Measurements from ENCODE around the gene MUC16.

MUC16 gene

DNA sequence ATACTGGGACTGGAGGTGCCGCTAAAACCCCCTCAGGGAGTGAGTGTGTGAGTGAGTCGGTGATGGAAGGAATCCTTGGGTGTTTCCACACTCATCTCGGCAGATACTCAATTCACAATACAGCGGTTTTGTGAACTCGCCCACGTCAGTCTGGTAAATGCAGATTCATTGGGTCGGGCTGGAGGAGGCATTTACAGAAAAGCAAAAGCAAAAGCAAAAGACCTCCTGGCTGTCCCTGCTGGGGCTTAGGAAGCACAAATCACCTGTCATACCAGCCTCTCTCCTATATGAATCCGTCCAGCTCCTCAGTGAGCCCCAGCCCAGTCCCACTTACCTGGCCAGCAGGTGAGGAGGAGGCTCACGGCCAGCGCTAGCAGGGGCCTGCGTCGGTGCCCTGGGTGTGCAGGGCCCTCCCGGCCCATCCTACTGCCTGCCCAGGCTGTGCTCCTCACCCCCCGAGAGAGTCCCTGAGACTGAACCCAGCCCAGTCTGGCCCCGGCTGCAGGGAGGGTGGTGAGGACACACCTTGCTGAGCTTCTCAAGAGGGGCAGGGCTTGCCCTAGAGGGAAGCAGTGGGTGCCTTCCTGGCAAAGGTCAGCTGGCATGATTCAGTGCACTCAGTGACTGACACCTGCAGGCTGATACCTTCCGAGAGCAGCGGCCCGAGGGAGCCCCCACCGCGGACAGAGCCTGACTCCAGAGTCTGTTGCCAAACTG, at the start of gene MUC16:
Gene MUC16 (minus strand): TSS at position 475 of the 717 bp plus-strand sequence.
- ChIA-PET CTCF (interaction anchor here (0.5 to 0.6 kb wide), 2 partner anchors 127 to 187 kb away, joined by 3 read pairs; no protein-coding TSS in a partner anchor), POLR2A (no interaction called here)
- Histone ChIP-seq H3K9me3 (ENCODE audit: control insufficient read depth, insufficient read depth, low read depth, low read length) (no peaks in the 10 kb centered on the region), H3K4me3 (ENCODE audit: low read depth, low read length) (no peak within 1 kb of the TSS), H3K27ac (ENCODE audit: extremely low read depth, low read depth, low read length) (no peak within 1 kb of the TSS), H3K4me1 (ENCODE audit: control insufficient read depth, insufficient read depth, low read length) (no peaks in the 10 kb centered on the region), H3K36me3 (ENCODE audit: control insufficient read depth in 2 of 2, insufficient read depth in 1 of 2, low read length in 2 of 2) (no peaks in the 10 kb centered on the region)
- TF ChIP-seq, protein P1, sequence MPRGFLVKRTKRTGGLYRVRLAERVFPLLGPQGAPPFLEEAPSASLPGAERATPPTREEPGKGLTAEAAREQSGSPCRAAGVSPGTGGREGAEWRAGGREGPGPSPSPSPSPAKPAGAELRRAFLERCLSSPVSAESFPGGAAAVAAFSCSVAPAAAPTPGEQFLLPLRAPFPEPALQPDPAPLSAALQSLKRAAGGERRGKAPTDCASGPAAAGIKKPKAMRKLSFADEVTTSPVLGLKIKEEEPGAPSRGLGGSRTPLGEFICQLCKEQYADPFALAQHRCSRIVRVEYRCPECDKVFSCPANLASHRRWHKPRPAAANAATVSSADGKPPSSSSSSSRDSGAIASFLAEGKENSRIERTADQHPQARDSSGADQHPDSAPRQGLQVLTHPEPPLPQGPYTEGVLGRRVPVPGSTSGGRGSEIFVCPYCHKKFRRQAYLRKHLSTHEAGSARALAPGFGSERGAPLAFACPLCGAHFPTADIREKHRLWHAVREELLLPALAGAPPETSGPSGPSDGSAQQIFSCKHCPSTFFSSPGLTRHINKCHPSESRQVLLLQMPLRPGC (tag by site-specific recombination; IDR thresholded peaks at IDR 0.05): no peak
- TF ChIP-seq, protein P2, sequence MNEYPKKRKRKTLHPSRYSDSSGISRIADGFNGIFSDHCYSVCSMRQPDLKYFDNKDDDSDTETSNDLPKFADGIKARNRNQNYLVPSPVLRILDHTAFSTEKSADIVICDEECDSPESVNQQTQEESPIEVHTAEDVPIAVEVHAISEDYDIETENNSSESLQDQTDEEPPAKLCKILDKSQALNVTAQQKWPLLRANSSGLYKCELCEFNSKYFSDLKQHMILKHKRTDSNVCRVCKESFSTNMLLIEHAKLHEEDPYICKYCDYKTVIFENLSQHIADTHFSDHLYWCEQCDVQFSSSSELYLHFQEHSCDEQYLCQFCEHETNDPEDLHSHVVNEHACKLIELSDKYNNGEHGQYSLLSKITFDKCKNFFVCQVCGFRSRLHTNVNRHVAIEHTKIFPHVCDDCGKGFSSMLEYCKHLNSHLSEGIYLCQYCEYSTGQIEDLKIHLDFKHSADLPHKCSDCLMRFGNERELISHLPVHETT (tag by site-specific recombination; IDR thresholded peaks at IDR 0.05): no peak
- TF ChIP-seq MEIS1 (CRISPR knock-in tag; IDR thresholded peaks at IDR 0.05; ENCODE audit: borderline replicate concordance): no peak
- TF ChIP-seq, protein P3, sequence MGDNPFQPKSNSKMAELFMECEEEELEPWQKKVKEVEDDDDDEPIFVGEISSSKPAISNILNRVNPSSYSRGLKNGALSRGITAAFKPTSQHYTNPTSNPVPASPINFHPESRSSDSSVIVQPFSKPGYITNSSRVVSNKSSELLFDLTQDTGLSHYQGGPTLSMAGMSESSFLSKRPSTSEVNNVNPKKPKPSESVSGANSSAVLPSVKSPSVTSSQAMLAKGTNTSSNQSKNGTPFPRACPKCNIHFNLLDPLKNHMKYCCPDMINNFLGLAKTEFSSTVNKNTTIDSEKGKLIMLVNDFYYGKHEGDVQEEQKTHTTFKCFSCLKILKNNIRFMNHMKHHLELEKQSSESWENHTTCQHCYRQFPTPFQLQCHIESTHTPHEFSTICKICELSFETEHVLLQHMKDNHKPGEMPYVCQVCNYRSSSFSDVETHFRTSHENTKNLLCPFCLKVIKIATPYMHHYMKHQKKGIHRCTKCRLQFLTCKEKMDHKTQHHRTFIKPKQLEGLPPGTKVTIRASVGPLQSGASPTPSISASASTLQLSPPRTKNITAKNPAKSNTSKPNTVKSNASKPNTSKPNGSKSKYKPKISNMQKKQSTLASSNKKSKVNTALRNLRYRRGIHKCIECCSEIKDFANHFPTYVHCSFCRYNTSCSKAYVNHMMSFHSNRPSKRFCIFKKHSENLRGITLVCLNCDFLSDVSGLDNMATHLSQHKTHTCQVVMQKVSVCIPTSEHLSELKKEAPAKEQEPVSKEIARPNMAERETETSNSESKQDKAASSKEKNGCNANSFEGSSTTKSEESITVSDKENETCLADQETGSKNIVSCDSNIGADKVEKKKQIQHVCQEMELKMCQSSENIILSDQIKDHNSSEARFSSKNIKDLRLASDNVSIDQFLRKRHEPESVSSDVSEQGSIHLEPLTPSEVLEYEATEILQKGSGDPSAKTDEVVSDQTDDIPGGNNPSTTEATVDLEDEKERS (tag by site-specific recombination; IDR thresholded peaks at IDR 0.05): no peak
- no peak for TF ChIP-seq ZNF211 (tag by site-specific recombination; IDR thresholded peaks at IDR 0.05; ENCODE audit: low read depth)
- TF ChIP-seq, protein P4, sequence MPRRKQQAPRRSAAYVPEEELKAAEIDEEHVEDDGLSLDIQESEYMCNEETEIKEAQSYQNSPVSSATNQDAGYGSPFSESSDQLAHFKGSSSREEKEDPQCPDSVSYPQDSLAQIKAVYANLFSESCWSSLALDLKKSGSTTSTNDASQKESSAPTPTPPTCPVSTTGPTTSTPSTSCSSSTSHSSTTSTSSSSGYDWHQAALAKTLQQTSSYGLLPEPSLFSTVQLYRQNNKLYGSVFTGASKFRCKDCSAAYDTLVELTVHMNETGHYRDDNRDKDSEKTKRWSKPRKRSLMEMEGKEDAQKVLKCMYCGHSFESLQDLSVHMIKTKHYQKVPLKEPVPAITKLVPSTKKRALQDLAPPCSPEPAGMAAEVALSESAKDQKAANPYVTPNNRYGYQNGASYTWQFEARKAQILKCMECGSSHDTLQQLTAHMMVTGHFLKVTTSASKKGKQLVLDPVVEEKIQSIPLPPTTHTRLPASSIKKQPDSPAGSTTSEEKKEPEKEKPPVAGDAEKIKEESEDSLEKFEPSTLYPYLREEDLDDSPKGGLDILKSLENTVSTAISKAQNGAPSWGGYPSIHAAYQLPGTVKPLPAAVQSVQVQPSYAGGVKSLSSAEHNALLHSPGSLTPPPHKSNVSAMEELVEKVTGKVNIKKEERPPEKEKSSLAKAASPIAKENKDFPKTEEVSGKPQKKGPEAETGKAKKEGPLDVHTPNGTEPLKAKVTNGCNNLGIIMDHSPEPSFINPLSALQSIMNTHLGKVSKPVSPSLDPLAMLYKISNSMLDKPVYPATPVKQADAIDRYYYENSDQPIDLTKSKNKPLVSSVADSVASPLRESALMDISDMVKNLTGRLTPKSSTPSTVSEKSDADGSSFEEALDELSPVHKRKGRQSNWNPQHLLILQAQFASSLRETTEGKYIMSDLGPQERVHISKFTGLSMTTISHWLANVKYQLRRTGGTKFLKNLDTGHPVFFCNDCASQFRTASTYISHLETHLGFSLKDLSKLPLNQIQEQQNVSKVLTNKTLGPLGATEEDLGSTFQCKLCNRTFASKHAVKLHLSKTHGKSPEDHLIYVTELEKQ (tag by site-specific recombination; IDR thresholded peaks at IDR 0.05; ENCODE audit: borderline replicate concordance): no peak
- TF ChIP-seq ZNF555 (tag by site-specific recombination; conservative IDR thresholded peaks at IDR 0.05): no peak
- TF ChIP-seq ZNF521 (tag by site-specific recombination; IDR thresholded peaks at IDR 0.05): no peak
- TF ChIP-seq, protein P5, sequence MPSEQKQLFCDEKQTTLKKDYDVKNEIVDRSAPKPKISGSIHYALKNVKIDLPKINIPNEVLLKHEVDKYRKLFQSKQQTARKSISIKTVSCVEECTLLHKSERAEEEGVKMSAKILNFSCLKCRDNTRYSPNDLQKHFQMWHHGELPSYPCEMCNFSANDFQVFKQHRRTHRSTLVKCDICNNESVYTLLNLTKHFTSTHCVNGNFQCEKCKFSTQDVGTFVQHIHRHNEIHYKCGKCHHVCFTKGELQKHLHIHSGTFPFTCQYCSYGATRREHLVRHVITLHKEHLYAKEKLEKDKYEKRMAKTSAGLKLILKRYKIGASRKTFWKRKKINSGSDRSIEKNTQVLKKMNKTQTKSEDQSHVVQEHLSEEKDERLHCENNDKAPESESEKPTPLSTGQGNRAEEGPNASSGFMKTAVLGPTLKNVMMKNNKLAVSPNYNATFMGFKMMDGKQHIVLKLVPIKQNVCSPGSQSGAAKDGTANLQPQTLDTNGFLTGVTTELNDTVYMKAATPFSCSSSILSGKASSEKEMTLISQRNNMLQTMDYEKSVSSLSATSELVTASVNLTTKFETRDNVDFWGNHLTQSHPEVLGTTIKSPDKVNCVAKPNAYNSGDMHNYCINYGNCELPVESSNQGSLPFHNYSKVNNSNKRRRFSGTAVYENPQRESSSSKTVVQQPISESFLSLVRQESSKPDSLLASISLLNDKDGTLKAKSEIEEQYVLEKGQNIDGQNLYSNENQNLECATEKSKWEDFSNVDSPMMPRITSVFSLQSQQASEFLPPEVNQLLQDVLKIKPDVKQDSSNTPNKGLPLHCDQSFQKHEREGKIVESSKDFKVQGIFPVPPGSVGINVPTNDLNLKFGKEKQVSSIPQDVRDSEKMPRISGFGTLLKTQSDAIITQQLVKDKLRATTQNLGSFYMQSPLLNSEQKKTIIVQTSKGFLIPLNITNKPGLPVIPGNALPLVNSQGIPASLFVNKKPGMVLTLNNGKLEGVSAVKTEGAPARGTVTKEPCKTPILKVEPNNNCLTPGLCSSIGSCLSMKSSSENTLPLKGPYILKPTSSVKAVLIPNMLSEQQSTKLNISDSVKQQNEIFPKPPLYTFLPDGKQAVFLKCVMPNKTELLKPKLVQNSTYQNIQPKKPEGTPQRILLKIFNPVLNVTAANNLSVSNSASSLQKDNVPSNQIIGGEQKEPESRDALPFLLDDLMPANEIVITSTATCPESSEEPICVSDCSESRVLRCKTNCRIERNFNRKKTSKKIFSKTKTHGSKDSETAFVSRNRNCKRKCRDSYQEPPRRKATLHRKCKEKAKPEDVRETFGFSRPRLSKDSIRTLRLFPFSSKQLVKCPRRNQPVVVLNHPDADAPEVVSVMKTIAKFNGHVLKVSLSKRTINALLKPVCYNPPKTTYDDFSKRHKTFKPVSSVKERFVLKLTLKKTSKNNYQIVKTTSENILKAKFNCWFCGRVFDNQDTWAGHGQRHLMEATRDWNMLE (tag by site-specific recombination; conservative IDR thresholded peaks at IDR 0.05; ENCODE audit: low read depth): no peak
- no peak for TF ChIP-seq ZBTB7A (tag by site-specific recombination; IDR thresholded peaks at IDR 0.05; ENCODE audit: low read depth)
- TF ChIP-seq ZNF292 (tag by site-specific recombination; IDR thresholded peaks at IDR 0.05; ENCODE audit: borderline replicate concordance, low read depth): no peak
- TF ChIP-seq ZFHX2 (tag by site-specific recombination; conservative IDR thresholded peaks at IDR 0.05): no peak
- no peak for TF ChIP-seq GFI1B (tag by site-specific recombination; IDR thresholded peaks at IDR 0.05)
- TF ChIP-seq ZNF341 (tag by site-specific recombination; IDR thresholded peaks at IDR 0.05; ENCODE audit: low read depth): no peak
- no peak for TF ChIP-seq ZBTB21 (tag by site-specific recombination; IDR thresholded peaks at IDR 0.05)
- TF ChIP-seq, protein P6, sequence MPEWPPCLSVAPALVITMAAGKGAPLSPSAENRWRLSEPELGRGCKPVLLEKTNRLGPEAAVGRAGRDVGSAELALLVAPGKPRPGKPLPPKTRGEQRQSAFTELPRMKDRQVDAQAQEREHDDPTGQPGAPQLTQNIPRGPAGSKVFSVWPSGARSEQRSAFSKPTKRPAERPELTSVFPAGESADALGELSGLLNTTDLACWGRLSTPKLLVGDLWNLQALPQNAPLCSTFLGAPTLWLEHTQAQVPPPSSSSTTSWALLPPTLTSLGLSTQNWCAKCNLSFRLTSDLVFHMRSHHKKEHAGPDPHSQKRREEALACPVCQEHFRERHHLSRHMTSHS (tag by site-specific recombination; IDR thresholded peaks at IDR 0.05): no peak
- TF ChIP-seq TRIM28 (IDR thresholded peaks at IDR 0.05; ENCODE audit: borderline replicate concordance, low read length): no peak
- no peak for TF ChIP-seq FEZF1 (tag by site-specific recombination; IDR thresholded peaks at IDR 0.05)
- no peak for TF ChIP-seq SCRT2 (tag by site-specific recombination; IDR thresholded peaks at IDR 0.05)

Measured in HEK293 (cell line).